Measurements from ENCODE around the gene SPARCL1.

SPARCL1 gene

DNA sequence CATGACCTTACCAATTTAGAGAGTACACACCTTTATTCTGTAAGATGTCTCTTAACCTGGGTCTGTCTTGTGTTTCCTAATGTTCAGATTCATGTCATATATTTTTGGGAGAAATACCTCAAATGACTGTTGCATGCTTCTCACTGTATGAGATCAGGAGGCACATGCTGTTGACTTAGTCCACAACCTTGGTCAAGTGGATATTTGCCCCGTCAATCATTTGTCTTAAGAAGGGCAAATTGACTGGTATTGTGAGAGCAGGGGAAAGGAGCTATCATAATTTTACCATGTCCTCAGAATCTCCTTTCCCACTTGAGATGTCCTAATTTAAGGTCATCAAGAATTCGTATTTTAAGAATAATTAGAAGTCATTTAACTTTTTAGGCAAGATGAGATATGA is 95.8 kb downstream of the SPARCL1 start:
- no peak for DNase-seq

DNA sequence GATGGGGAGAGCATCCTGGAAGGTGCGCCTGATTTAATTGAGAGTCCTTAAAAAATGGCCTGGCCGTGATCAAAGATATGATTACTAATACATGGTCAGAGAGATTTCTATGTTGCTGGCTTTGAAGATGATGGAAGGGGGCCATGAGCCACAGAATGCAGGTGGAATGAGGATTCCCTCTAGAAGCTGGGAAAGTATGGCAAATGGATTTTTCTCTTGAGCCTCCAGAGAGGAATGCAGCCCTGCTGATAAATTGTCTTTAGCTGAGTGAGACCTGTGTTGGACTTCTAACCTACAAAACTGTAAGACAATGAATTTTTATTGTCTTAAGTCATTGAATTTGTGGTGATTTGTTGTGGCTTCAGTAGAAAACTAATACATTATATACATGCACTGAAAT is 99.1 kb downstream of the SPARCL1 start:
- no peak for DNase-seq

DNA sequence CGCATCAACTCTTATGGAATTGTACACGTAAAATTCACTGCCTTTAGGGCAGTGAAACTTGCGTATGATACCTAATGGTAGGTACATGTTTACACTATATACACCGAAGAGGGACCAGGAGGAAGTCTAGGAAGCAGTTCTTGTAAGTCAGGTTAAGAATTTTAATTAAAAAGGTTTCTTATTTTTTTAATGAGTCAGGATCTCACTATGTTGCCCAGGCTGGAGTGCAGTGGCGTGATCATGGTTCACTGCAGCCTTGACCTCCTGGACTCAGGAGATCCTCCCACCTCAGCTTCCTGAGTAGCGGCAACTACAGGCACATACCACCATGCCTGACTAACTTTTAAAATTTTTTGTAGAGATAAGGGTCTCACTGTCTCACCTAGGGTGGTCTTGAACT is 100.2 kb downstream of the SPARCL1 start:
- no peak for DNase-seq

DNA sequence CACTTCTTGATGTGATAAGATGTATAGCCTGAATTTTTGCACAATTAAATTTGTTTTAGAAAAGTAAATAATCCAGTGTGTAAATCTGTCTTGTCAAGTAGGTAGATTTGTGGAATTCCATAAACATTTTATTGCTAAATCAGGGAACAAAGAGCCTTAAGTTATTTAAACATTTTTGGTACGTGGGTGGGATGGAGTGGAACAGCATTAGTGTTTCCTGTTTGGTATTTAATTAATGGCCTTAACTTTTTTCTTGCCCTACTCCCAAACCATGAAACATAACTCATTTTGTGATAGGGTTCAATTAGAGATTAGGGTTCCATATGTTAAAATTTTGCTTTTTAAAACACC is 101.7 kb downstream of the SPARCL1 start:
- DNase-seq: no peak

DNA sequence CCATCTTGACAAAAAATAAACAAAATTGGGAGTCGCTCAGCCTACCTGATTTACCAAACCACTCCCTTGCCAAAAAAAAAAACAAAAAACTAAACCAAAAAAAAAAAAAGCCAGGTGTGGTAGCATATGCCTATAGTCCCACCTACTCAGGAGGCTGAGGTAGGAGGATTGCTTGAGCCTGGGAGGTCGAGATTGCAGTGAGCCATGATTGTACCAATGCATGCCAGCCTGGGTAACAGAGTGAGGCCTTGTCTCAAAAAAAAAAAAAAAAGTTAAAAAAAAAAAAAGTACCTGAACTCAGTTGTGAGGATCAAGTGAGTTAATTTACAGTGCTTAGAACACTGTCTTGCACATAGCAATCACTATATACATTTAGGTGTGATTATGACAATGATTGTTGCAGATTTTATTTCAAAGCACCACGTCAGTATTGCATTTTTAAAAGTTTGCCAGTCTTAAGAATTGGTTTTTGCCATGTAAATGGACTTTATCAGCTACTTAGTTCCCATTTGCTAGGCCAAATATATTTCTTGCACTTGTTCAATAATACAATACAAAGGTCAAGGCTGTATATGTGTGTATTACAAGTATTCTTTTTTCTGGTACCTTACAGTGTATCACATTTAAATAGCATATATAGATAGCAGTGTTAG is 102.2 kb downstream of the SPARCL1 start:
- no peak for DNase-seq

DNA sequence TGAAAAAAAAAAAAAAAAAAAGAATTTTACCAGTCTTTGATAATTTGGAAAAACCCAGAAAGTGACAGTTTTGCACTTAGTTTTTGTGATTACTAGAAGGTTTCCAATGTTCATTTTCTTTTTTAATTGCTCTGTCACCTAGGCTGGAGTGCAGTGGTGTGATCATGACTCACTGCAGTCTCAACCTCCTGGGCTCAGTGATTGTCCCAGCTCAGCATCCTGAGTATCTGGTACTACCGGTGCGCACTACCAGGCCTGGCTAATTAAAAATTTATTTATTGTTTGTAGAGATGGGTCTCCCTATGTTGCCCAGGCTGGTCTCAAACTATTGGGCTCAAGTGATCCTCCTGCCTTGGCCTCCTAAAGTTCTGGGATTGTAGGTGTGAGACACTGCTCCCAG is 103.5 kb downstream of the SPARCL1 start:
- no peak for DNase-seq

DNA sequence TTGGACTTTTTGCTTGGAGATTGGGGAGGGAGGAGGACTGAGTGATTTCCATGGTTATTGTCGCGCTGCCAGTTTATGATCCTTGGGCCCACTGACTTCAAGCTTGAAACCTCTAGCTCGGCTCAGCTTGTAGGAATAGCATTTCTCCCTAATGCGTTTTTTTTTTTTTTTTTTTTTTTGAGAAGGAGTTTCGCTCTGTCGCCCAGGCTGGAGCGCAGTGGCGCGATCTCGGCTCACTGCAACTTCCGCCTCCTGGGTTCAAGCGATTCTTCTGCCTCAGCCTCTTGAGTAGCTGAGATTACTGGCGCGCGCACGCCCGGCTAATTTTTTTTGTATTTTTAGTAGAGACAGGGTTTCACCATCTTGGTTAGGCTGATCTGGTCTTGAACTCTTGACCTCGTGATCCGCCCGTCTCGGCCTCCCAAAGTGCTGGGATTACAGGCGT is 105.1 kb downstream of the SPARCL1 start:
- DNase-seq: peak; percentile 24

Data from DMS79 treated with DMSO at 0.1 percent for 48 hours (cell line).